AG09319 (cell line): ENCODE data around the gene CFAP157.

Experiments
- DNase-seq: peaks from one replicate; pipeline ENCODE4 v3.0.0-alpha.2; 2010; ENCODE audit warnings: low read depth; ENCODE audit errors: extremely low read depth
- TF ChIP-seq, protein P1 (sequence below): IDR thresholded peaks from 2 replicates; pipeline ENCODE4 v1.5.1; 2011; ENCODE audit warnings: low read depth, mild to moderate bottlenecking, inconsistent platforms, low read length, moderate library complexity

The CFAP157 gene

DNA sequence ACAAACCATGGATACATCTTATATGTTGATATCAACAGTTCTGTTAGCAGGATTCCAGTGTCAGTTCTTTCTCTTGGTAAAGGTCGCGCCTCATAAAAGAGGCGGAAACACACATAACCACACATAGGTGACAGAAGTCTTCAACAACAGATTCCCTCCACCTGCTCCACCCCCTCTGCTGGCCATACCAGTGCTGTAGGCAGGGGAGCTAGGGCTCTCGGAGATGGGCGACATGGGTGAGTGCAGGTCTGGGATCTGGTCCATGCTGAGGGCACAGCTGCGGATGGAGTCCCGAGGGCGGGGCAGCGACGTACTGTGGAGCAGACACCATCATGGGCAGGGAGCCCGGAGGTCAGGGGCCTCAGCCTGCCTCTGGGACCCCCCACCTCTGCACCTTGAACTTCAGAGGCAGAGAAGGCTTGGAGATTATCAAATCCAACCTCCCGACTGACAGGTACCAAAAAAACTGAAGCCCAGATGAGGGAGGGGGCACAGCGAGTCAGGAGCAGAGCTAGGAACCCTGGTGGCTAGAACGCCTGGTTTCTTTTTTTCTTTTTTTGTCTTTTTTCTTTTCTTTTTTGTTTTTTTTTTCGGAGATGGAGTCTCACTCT lies 40.3 kb downstream of the CFAP157 start:
- no peak for DNase-seq

DNA sequence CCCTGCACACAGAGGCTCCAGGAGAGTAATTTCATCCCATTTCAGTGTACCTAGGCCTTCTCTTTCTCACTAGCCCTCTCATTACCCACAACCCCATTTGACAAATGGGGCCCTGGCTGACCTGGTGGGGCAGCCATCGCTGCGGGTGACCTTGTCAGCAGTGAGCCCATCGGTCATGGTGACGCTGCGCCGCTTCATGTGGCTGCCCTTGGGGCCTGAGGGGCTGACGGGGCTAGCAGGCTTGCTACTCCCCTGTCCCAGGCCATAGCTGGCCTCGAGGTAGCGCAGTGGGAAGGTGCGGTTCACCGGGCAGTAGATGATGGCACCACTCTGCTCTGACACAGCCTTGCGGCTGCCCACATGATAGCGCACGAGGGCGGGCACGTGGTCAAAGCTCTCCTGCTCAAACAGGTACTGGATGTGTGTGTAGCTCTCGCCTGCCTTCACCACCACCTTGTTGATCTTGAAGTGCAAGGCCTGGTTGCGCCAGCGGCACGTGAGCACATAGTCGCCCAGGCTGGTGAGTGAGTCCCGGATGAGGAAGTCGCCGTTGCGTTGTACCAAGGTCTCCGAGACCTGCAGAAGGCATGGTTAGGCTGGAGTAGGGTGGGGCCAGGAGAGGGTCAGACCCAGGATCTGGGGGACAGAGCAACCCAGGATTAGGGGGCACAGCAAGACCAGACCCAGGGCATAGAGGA lies 42.5 kb downstream of the CFAP157 start:
- no peak for DNase-seq
- TF ChIP-seq, protein P1, sequence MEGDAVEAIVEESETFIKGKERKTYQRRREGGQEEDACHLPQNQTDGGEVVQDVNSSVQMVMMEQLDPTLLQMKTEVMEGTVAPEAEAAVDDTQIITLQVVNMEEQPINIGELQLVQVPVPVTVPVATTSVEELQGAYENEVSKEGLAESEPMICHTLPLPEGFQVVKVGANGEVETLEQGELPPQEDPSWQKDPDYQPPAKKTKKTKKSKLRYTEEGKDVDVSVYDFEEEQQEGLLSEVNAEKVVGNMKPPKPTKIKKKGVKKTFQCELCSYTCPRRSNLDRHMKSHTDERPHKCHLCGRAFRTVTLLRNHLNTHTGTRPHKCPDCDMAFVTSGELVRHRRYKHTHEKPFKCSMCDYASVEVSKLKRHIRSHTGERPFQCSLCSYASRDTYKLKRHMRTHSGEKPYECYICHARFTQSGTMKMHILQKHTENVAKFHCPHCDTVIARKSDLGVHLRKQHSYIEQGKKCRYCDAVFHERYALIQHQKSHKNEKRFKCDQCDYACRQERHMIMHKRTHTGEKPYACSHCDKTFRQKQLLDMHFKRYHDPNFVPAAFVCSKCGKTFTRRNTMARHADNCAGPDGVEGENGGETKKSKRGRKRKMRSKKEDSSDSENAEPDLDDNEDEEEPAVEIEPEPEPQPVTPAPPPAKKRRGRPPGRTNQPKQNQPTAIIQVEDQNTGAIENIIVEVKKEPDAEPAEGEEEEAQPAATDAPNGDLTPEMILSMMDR: no peak

More for the DNA sequence above, 40.3 kb downstream of the CFAP157 start:
- TF ChIP-seq, protein P1: no peak

DNA sequence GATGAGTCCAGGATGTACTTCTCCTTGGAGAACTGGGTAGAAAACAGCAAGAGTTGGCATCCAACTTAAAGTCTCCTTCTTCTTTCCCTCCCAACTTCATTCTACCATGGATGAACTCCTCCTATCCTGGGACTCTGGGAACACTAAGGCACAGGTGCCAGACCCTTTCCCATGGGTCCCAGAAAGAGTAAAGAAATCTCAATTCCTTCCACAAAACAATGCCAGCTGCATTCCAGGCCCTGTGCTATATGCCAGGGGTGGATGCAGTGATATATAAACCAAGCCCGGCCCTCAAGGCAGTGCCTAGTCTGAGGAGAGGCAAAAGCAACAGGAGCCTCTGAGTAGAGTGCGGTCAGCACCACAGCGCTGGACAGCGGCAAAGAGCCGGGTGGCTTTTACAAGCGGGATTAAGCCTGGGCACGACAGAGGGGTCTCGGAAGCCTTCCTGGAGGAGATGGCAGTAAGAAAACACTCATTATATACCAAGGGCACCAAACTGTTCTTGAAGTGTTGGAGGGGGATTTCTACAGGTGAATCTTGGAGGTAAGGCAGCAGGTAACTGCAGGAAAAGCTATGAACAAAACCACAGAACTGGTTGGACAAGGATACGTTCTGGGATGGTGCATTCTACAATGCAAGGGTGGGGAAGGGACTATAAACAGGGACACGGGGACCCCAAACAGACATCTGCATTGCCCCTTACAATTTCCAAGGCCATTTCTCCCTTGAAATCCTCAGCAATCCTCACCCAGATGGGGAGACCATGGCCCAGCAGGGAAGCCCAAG lies 44.7 kb downstream of the CFAP157 start:
- TF ChIP-seq, protein P1: no peak
- no peak for DNase-seq

DNA sequence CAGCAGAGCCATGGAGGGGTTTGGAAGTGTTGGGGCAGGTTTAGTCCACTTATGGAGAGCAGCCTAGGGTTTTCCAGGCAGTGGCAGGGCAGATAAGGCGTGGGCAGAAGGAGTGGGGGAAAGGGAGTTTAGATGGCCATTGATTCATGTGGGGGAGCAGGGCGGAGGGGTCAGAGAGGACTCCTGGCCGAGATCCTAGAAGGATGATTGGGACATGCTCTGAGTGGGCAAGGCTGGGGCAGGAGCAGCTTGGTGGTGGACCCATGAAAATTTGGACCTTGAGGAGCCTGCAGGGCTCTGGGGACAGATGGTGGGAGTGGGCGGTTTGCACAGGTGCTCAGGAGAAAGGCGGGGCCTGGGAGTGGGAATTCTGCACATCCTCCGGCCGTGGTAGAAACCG lies 46.4 kb downstream of the CFAP157 start:
- TF ChIP-seq, protein P1: no peak
- DNase-seq: no peak

DNA sequence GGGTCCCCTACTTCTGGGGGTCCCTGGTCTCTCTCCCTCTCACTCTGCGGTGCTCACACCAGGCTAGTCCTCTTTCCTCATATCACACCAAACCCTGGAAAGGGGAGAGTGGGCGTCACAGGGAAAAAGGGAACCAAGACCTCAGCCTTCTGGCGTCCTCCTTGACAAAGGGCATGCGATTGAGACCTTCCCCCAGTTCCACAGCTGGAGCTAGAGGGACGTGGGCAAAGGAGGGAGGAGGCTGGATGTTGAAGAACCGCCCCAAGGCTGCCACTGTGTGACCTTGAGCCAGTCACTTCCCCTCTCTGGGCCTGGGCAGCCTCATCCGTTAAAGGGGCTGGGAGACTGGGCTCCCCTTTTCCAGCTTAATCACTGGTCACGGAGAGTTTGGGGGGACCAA lies 46.8 kb downstream of the CFAP157 start:
- TF ChIP-seq, protein P1: no peak
- no peak for DNase-seq

DNA sequence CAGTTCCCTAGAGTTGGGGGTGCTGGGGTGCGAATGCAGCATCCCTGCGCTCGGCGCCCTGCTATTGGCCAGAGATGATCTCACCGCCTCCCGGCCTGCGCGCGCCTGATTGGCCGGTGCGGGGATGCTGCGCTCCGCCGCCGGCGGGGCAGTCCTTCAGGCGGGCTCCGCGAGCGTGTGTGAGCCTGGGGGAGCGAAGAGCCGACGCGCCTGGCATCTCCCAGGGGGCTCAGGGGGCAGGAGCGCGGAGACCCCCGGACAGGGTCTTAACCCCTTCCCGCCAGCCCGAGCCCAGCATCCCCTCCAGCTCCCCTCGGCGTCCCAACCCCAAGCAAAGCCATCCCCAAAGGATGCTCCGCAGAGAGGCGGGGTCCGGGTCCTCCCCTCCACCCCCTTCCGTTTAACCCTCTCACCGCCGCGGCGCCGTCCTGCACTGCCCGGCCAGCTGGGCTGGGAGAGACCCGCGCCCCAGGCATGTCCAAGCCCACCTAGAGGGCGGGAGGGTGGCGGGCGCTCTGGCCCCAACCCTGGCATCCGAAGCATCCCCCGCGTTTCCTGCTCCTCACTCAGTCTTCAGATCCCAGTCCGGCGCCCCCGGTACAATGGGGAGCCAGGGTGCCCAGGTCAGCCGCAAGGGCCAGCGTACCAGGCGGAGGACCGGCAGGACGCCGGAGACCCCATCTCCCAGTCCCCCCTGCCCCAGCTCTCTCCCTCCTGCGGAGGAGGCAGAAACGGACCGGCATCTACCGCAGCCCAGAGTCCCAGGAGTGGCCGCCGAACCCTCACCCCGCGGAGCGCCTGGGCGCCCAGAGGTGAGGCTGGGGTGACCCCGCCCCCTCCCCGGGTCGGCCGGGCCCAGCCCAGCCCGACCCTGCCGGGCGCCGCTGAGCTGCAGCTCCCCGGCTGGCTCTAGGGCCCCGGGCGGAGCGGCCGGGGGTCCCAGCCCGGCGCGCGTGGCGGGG lies 47.6 kb downstream of the CFAP157 start:
- no peak for DNase-seq
- TF ChIP-seq, protein P1: no peak
